ENCODE results near the gene SPAG5. TPM values are rescaled to one million over a fixed set of nuclear protein-coding genes. Genes with fewer than 3 reads are reported as not detected.
"Not testable (repeated sequence)": the region's sequence is repeated elsewhere in the genome, so short reads cannot be mapped to it uniquely, and the experiment has no call there.

Gene SPAG5
- total RNA-seq, 2 experiments from 2014 or later = 142 to 165 TPM

DNA sequence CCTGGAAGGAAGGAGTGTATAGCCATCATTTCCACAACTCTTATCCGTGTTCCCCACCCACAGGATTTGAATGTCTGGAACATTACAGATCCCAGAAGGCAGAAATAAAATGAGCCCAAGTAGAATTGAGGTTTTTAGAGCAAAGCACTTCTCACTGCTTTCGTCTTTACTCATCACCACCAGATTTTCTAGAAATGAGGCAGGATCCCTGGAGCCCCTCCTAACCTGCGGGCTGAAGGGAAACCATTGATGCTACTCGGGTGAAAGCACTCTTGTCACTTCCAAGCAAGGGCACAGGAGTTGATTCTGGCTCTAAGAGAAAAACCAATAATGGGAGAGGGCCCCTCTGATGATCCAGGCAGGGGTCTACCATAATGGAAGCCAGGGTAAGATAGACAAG lies 19.3 kb downstream of the SPAG5 start:
- H3K27ac Mint-ChIP-seq = peak overlapping the region; percentile 71
- CTCF ChIA-PET = interaction anchor here (1.1 to 1.8 kb wide), 2 partner anchors 10 to 65 kb away, joined by 3 read pairs; no protein-coding TSS in a partner anchor
- peak overlapping the region; percentile 0 for H3K4me3 Mint-ChIP-seq
- ATAC-seq (peak; percentile 47), DNase-seq (peak; percentile 65)
- H3K4me1 Mint-ChIP-seq = peaks cover 32% of the 10 kb centered on the region
- no peaks in the 10 kb centered on the region for H3K9me3 Mint-ChIP-seq (ENCODE audit: low read depth)
- intact Hi-C loops (cut with DNase I, micrococcal nuclease) = loop anchor here (1.0 to 5.0 kb wide), 2 partner anchors 66 to 83 kb away; partner anchors contain the start of genes BLTP2 (in 1 of the 2), SDF2 (in 1 of the 2) and SUPT6H (in 1 of the 2)
- no peaks in the 10 kb centered on the region for H3K27me3 Mint-ChIP-seq
- POLR2A ChIA-PET = interaction anchor here (1.4 to 3.4 kb wide), 2 partner anchors 15 to 20 kb away, joined by 3 to 14 read pairs; no protein-coding TSS in a partner anchor
- H3K36me3 Mint-ChIP-seq (ENCODE audit: low read depth) = peaks cover 46% of the 10 kb centered on the region

- no peak for DNase-seq
- Mint-ChIP-seq H3K27me3 (no peaks in the 10 kb centered on the region), H3K27ac (peak overlapping the region; percentile 71), H3K4me3 (no peak overlapping the region), H3K36me3 (ENCODE audit: low read depth) (peaks cover 55% of the 10 kb centered on the region), H3K4me1 (peaks cover 32% of the 10 kb centered on the region), H3K9me3 (ENCODE audit: low read depth) (no peaks in the 10 kb centered on the region)
- ChIA-PET POLR2A (interaction anchor here (1.1 to 3.4 kb wide), 3 partner anchors 13 to 21 kb away, joined by 3 to 14 read pairs (median 3); no protein-coding TSS in a partner anchor), CTCF (interaction anchor here (0.8 to 1.6 kb wide), 4 partner anchors 11 to 32 kb away, joined by 3 to 6 read pairs (median 4); no protein-coding TSS in a partner anchor)
- no peak for ATAC-seq
- intact Hi-C loops (cut with DNase I, micrococcal nuclease) = loop anchor here (1.0 to 5.0 kb wide), 2 partner anchors 67 to 84 kb away; partner anchors contain the start of genes BLTP2 (in 1 of the 2), SDF2 (in 1 of the 2) and SUPT6H (in 1 of the 2)
These were observed 20.3 kb downstream of the SPAG5 start for GRCh38 chr17:28578246-28579195.

DNA sequence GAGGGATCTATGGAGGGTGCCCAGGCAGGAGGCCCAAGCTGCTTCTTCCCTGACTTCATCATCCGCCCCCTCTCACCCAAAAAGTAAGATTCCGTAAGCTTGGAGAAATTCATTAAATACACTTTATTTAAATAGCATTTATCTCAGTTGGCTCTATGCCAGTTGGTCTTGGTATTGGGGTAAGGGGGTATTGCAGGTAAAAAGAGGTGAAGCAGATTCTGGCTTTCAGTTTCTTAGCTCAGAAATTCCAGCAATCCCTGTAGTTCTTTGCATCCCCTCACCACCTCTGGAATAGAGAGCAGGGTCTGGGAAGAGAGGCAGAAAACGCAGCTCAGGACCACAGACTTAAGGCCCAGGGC lies 21.4 kb downstream of the SPAG5 start:
- Mint-ChIP-seq H3K4me1 (peaks cover 38% of the 10 kb centered on the region), H3K4me3 (no peak overlapping the region), H3K27ac (no peak overlapping the region), H3K9me3 (ENCODE audit: low read depth) (no peaks in the 10 kb centered on the region), H3K27me3 (no peaks in the 10 kb centered on the region), H3K36me3 (ENCODE audit: low read depth) (peaks cover 61% of the 10 kb centered on the region)
- POLR2A ChIA-PET = interaction anchor here (0.6 to 3.4 kb wide), 3 partner anchors 20 to 58 kb away, joined by 3 to 14 read pairs (median 3); no protein-coding TSS in a partner anchor
- ATAC-seq = no peak
- DNase-seq = no peak
- CTCF ChIA-PET = interaction anchor here (0.9 to 2.6 kb wide), 7 partner anchors 10 to 242 kb away, joined by 3 to 15 read pairs (median 4); partner anchors contain the start of genes IFT20, RPL23A and TNFAIP1
- intact Hi-C loops (cut with DNase I, micrococcal nuclease) = loop anchor here (1.0 to 5.0 kb wide), 2 partner anchors 22 to 85 kb away; partner anchors contain the start of genes SDF2 (in 1 of the 2), SPAG5 (in 1 of the 2) and SUPT6H (in 1 of the 2)

DNA sequence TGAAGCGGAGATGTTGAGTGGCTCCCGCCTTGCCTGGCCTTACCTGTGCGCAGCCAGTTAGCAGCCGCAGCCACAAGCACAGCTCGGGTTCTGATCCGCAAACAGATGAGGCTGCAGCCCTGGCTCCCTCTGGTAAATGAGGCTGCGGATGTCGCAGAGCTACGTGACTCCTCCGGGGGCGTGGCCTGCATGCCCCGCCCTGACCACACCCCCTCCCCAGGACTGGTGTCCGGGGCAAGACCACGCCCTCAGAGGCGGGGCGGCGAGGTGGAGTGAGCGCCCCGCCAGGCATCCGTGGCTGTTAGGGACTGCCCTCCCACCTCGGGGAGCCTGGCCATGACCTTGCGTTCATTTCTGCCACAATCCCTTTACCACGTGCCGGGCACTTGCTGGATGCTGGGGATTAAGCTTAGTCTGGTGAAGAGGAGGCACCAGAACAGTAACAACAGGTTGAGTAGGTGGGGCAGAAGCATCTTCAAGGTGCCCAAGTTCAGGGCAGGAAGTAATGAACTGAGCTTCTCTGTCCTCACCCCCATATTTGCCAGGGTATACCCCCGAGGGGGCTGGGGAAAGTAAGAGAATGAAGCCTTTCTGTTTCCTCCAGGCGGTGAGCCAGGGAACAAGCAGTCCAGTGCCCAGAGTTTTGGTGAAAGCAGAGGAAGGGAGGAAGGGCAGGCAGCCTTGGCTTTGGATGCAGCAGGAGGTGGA lies 21.9 kb downstream of the SPAG5 start, which contains the start of gene ALDOC:
Gene ALDOC (minus strand): TSS at position 138 of the 708 bp plus-strand sequence. CDS start 1,363 bp downstream, outside the sequence.
- peak; percentile 92 for ATAC-seq

DNA sequence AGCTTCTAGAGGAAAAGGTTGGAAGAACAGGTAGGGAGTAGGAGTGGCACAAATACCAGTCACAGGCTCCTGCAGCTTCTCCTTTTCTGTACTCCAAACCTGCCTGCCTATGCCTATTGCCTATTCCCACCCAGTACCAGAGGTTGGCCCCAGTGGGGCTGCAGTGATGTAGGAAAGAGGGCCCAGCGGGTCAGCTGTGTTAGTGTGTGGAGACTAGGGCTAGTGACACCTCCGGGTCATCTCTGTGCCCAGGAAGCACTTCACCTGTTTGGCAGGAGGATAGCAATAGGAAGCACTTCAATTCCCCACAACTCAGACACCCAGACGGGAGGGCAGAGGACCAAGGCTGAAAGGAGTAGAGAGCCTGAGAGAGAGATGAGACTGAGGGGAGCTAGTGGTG lies 22.8 kb downstream of the SPAG5 start:
- H3K27me3 Mint-ChIP-seq; ATAC-seq; DNase-seq; H3K9me3 Mint-ChIP-seq (ENCODE audit: low read depth): not testable (repeated sequence)
- ChIA-PET CTCF (interaction anchor here (0.6 to 3.2 kb wide), 6 partner anchors 22 to 963 kb away, joined by 3 to 15 read pairs (median 4); no protein-coding TSS in a partner anchor), POLR2A (interaction anchor here (0.5 to 3.4 kb wide), 4 partner anchors 23 to 71 kb away, joined by 3 to 14 read pairs (median 3); no protein-coding TSS in a partner anchor)
- H3K36me3 Mint-ChIP-seq (ENCODE audit: low read depth) = peaks cover 61% of the 10 kb centered on the region
- H3K4me1 Mint-ChIP-seq = peaks cover 47% of the 10 kb centered on the region
- peak overlapping the region; percentile 87 for H3K4me3 Mint-ChIP-seq
- H3K27ac Mint-ChIP-seq = peak overlapping the region; percentile 82
- intact Hi-C loops (cut with DNase I, micrococcal nuclease) = loop anchor here (1.0 to 5.0 kb wide), 3 partner anchors 23 to 86 kb away; partner anchors contain the start of genes SDF2 (in 1 of the 2), SPAG5 (in 1 of the 2), SUPT6H (in 1 of the 2) and UNC119 (in 1 of the 2)

More for the DNA sequence above, 21.9 kb downstream of the SPAG5 start, which contains the start of gene ALDOC:
- H3K4me1 Mint-ChIP-seq = peaks cover 43% of the 10 kb centered on the region
- POLR2A ChIA-PET = interaction anchor here (0.6 to 3.4 kb wide), 5 partner anchors 13 to 58 kb away, joined by 3 to 14 read pairs (median 3); no protein-coding TSS in a partner anchor
- H3K27me3 Mint-ChIP-seq = no peaks in the 10 kb centered on the region
- H3K4me3 Mint-ChIP-seq = peak within 1 kb of the TSS; percentile 87
- peak within 1 kb of the TSS; percentile 82 for H3K27ac Mint-ChIP-seq
- CTCF ChIA-PET = interaction anchor here (0.6 to 3.2 kb wide), 12 partner anchors 9 to 241 kb away, joined by 3 to 15 read pairs (median 4); partner anchors contain the start of genes IFT20, RPL23A, SDF2 and SUPT6H
- peak; percentile 99 for DNase-seq
- H3K36me3 Mint-ChIP-seq (ENCODE audit: low read depth) = peaks cover 61% of the 10 kb centered on the region
- H3K9me3 Mint-ChIP-seq (ENCODE audit: low read depth) = no peaks in the 10 kb centered on the region
- intact Hi-C loops (cut with DNase I, micrococcal nuclease) = loop anchor here (1.0 to 5.0 kb wide), 3 partner anchors 22 to 85 kb away; partner anchors contain the start of genes SPAG5 (in 2 of the 2), SDF2 (in 1 of the 2), SUPT6H (in 1 of the 2) and UNC119 (in 1 of the 2)

DNA sequence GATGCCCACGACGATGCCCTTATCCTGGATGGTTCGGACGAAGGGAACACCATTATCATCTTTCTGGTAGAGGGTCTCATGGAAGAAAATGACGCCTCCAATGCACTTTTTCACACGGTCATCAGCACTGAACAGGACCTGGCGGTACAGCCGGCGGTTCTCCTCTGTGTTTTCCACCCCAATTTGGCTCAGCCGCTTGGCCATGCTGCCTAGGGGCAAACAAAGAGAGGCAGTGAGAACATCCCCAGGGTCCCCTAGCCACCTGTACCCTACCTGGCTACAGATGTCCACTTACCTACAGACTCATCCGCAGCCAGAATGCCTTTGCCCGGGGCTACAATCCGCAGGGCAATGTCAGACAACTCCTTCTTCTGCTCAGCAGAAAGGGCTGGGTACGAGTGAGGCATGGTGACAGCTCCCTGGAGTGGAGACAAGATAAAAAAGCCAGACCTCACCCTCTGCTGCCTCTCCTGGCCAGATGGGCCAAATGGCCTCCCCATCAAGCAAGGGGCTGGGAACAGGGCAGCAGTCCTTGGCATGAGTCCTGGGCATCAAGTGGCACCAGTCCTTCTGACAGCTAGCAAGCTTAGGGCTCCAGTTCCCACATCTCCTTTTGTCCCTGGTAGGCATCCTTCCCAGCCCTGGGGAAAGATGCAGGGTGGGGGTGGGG lies 23.6 kb downstream of the SPAG5 start:
- intact Hi-C loops (cut with DNase I, micrococcal nuclease) = loop anchor here in 1 of 2 experiments (5.0 kb wide), 1 partner anchor 87 kb away; the partner anchor contains the start of genes SDF2 and SUPT6H
- Mint-ChIP-seq H3K27me3 (no peaks in the 10 kb centered on the region), H3K9me3 (ENCODE audit: low read depth) (no peaks in the 10 kb centered on the region), H3K4me1 (peaks cover 43% of the 10 kb centered on the region), H3K27ac (no peak overlapping the region), H3K36me3 (ENCODE audit: low read depth) (peaks cover 55% of the 10 kb centered on the region), H3K4me3 (no peak overlapping the region)
- POLR2A ChIA-PET = interaction anchor here (0.6 to 1.1 kb wide), 2 partner anchors 25 to 151 kb away, joined by 3 read pairs; no protein-coding TSS in a partner anchor
- DNase-seq (peak; percentile 19), ATAC-seq (no peak)
- CTCF ChIA-PET = interaction anchor here (0.6 to 3.2 kb wide), 6 partner anchors 22 to 964 kb away, joined by 3 to 15 read pairs (median 4); no protein-coding TSS in a partner anchor

DNA sequence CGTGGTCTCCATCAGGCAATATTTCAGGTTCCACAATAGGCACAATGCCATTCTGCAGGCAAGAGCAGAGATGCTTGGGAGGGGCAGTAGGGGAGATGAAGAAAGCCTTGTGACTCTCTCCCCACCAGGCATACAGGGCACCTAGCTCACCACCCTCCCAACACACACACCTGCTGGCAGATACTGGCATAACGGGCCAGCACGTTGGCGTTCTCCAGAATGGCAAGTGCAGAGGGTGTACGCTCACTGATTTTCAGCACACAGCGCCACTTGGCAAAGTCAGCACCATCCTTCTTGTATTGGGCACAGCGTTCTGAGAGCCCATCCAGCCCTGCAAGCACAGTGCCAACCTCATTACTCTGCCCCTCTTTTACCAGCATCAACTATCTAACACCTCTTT lies 24.3 kb downstream of the SPAG5 start:
- ATAC-seq = no peak
- intact Hi-C loops (cut with DNase I, micrococcal nuclease) = no loop called here
- ChIA-PET CTCF (interaction anchor here (0.8 to 3.2 kb wide), 2 partner anchors 21 to 27 kb away, joined by 3 to 9 read pairs; no protein-coding TSS in a partner anchor), POLR2A (no interaction called here)
- Mint-ChIP-seq H3K4me3 (no peak overlapping the region), H3K27ac (no peak overlapping the region), H3K4me1 (peaks cover 43% of the 10 kb centered on the region), H3K9me3 (ENCODE audit: low read depth) (no peaks in the 10 kb centered on the region), H3K27me3 (no peaks in the 10 kb centered on the region), H3K36me3 (ENCODE audit: low read depth) (peaks cover 56% of the 10 kb centered on the region)
- DNase-seq = peak; percentile 44

DNA sequence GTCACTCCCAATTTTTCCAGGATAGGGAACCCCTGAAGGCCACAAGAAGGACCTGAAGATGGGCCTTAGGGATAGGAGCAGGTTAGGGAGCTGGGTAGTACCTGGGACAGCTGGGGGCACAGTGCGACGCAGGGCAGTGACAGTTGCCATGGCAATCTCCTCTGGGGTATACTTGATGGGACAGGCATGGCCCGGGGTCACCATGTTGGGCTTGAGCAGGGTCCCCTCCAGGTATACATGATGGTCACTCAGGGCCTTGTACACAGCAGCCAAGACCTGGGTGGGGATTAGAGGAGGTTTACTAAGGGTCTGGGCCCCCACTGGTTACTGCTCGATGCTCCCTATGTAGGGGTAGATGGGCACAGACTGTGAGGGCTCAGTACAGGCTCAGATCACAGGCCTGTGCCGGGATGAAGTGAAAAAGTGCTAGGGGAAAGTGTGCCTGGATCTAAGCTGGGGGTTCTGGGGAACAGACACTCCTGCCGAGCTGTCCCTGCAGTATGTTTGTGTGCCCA lies 24.8 kb downstream of the SPAG5 start:
- ChIA-PET CTCF (interaction anchor here (3.2 kb wide), 1 partner anchor 26 kb away, joined by 9 read pairs; no protein-coding TSS in a partner anchor), POLR2A (no interaction called here)
- H3K4me1 Mint-ChIP-seq = peaks cover 42% of the 10 kb centered on the region
- no peak overlapping the region for H3K27ac Mint-ChIP-seq
- H3K9me3 Mint-ChIP-seq (ENCODE audit: low read depth) = no peaks in the 10 kb centered on the region
- no peak for ATAC-seq
- no peak overlapping the region for H3K4me3 Mint-ChIP-seq
- intact Hi-C loops (cut with DNase I, micrococcal nuclease) = no loop called here
- no peak for DNase-seq
- peaks cover 55% of the 10 kb centered on the region for H3K36me3 Mint-ChIP-seq (ENCODE audit: low read depth)
- no peaks in the 10 kb centered on the region for H3K27me3 Mint-ChIP-seq

DNA sequence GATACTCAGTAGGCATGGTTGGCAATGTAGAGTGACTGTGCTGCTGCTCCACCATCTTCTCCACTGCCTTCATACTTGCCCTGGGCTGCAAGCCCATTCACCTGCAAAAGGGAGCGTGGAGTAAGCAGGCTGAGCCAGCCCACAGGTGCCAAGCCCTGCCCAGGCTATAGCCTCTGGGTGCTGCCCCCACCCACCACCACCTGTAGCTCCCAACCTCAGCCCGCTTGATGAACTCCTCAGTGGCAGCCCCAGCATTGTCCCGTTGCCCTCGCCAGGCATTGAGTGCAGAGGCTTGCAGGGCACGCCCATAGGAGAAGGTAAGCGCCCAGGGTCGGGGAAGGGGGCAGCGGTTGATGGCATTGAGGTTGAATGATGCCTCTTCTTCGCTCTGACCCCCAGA lies 25.3 kb downstream of the SPAG5 start:
- H3K36me3 Mint-ChIP-seq (ENCODE audit: low read depth) = peaks cover 52% of the 10 kb centered on the region

More for the DNA sequence above, 25.3 kb downstream of the SPAG5 start:
- CTCF ChIA-PET = interaction anchor here (1.0 to 3.2 kb wide), 2 partner anchors 26 kb away, joined by 3 to 9 read pairs; no protein-coding TSS in a partner anchor
- ATAC-seq (no peak), DNase-seq (no peak)
- POLR2A ChIA-PET = no interaction called here
- no peaks in the 10 kb centered on the region for H3K27me3 Mint-ChIP-seq
- H3K27ac Mint-ChIP-seq = no peak overlapping the region
- no peak overlapping the region for H3K4me3 Mint-ChIP-seq
- H3K9me3 Mint-ChIP-seq (ENCODE audit: low read depth) = no peaks in the 10 kb centered on the region
- H3K4me1 Mint-ChIP-seq = peaks cover 41% of the 10 kb centered on the region
- intact Hi-C loops (cut with DNase I, micrococcal nuclease) = no loop called here
